ENCODE results near the gene WWOX.
"Not testable (repeated sequence)": the region's sequence is repeated elsewhere in the genome, so short reads cannot be mapped to it uniquely, and the experiment has no call there.

DNA sequence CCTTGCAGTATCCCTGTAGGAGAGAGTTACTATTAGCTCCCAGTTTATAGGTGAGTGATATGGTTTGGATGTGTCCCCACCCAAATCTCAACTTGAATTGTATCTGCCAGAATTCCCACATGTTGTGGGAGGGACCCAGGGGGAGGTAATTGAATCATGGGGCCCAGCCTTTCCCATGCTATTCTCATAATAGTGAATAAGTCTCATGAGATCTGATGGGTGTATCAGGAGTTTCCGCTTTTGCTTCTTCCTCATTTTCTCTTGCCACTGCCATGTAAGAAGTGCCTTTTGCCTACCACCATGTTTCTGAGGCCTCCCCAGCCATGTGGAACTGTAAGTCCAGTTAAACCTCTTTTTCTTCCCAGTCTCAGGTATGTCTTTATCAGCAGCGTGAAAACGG lies 592.3 kb downstream of the WWOX start:
- TF ChIP-seq, protein P1, sequence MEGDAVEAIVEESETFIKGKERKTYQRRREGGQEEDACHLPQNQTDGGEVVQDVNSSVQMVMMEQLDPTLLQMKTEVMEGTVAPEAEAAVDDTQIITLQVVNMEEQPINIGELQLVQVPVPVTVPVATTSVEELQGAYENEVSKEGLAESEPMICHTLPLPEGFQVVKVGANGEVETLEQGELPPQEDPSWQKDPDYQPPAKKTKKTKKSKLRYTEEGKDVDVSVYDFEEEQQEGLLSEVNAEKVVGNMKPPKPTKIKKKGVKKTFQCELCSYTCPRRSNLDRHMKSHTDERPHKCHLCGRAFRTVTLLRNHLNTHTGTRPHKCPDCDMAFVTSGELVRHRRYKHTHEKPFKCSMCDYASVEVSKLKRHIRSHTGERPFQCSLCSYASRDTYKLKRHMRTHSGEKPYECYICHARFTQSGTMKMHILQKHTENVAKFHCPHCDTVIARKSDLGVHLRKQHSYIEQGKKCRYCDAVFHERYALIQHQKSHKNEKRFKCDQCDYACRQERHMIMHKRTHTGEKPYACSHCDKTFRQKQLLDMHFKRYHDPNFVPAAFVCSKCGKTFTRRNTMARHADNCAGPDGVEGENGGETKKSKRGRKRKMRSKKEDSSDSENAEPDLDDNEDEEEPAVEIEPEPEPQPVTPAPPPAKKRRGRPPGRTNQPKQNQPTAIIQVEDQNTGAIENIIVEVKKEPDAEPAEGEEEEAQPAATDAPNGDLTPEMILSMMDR (IDR thresholded peaks at IDR 0.05), result not testable (repeated sequence)
- TF ChIP-seq POLR2A (IDR thresholded peaks at IDR 0.05), result not testable (repeated sequence)
